ENCODE results near the gene ITPKB.
"Not testable (repeated sequence)": the region's sequence is repeated elsewhere in the genome, so short reads cannot be mapped to it uniquely, and the experiment has no call there.

ITPKB gene

DNA sequence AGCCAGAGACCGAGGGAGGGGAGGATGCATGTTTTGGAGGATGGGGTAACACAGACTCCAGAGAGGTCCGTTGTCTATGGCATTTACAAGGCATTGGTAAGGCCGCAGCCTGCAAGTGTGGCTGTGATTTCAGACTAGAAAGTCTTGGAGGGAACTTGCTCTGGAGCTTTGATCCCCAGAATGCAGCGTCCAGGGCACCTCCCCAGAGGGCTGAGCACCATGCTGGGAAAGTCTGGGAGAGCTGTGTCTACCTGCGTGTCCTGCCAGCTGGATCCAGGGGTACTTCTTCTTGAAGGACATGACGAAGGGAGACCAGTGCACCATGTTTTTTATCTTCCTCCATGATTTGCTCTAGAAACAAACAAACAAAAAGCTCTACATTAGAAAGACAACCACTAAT, 90.7 kb downstream of the ITPKB start:
- DNase-seq, result no peak

DNA sequence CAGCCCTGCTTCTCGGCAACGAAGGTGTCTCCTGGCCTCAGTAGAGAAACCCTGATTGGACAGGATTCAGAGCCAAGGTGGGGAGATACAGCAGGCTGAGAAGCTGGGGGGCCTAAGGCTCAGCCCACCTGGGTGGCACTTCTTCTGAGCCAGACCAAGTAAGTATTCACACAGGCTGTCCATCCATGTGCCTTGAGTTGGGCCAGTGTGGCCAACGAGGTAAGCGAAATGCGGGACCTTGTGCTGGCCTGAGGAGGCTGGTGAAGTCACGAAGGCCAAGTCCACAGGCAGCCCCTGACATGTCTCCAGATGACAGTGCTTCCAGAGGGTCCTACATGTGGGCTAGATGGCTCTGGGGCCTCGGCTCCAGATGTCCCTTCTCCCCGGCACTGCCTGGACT, 91.4 kb downstream of the ITPKB start:
- DNase-seq, result no peak

DNA sequence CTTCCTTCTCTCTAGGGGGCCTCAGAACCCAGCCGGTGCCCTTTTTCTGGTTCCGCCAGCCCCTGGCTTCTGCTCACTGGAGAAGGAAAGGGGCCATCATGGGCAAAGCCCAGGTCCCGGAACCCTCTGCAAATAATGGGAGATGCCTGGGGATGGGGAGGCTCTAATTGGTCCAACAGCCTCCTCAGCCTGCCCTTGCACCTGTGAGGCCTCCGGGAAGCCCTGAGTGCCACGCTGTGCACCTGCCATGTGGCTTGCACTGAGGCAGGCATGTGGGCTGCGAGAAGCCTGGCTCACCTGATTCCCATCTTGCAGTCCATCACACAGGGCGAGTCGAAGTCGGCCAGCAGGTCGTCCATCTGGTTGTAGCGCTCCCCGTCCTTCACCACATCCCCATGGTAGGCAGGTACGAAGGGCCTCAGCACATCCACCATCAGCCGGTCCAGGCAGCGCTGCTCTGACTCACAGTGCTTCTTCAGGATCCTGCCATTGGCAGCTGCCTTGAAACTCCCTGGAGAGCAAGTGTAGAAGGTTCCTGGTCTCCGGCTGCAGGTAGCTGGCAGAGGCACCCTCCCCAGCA, 92.1 kb downstream of the ITPKB start:
- DNase-seq, result no peak

DNA sequence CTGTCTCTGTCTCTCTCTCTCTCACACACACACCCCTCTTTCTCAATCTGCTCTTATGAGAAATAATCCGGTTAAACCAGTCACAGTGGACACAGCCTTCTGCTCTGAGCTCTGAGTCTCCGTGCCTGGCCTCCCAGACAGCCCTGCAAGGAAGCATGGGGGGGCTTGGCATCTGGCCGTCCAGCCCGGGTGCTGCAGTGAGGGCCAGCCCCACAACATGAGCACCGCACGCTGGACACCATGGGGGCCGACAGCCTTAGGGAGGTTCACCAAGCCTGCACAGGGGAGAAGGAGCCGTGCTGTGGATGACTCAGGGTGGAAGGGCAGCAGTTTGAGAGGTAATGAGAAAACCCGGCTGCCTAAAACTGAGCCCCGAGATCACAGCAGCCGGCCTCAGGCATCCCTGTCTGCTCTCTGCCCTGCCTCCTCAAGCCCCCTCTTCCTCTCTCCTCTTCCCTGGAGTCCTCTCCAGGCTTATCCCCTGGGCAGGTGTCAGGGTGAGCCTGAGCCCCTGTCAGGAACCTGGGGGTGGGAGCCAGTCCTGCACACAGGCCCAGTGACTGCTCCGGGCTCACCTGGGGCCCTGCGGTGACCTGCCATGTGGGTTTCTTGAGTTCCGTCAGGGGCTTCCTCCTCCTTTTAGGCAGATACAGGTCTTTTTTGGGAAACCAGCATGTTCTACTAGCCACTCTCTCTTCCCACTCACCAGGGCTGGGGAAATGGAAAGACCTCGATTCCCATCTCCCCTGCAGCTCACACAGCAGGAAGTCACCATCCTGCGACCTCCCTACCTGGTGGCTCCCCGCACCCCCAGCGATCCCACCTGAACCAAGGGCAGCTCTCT, 92.8 kb downstream of the ITPKB start:
- DNase-seq, result no peak

DNA sequence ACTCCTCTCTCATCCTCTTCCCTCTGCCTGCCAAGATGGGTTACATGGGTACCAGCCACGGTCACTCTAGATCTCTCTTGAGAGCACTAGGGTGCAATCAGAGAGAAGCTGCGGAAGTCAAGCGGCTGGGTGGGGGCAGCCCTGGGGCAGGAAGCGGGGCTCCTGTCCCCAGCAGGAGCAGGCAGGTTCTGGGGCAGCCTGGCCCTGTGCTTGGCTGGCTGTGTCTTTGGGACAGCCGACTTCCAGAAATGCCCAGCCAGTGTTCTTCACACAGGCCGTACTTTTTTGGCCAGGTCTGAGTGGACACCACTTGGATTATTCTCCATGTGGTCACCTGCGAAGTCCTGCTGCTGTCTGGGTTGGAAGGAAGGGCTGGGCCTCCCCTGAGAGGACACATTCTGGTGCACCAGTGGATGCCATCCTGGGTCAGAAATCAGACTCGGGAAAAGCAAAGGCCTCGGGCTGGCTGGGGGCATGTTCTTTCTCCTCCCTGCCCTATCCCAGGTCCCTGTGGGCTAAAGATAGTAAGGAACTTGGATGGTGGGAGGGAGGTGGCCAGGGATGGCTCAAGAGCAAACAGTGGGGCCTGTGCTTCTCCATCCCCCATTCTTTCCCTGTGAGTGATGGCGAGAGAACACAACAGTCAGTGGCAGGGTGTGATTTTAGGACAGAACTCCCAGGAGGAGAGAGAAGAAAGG, 93.7 kb downstream of the ITPKB start:
- no peak for DNase-seq

DNA sequence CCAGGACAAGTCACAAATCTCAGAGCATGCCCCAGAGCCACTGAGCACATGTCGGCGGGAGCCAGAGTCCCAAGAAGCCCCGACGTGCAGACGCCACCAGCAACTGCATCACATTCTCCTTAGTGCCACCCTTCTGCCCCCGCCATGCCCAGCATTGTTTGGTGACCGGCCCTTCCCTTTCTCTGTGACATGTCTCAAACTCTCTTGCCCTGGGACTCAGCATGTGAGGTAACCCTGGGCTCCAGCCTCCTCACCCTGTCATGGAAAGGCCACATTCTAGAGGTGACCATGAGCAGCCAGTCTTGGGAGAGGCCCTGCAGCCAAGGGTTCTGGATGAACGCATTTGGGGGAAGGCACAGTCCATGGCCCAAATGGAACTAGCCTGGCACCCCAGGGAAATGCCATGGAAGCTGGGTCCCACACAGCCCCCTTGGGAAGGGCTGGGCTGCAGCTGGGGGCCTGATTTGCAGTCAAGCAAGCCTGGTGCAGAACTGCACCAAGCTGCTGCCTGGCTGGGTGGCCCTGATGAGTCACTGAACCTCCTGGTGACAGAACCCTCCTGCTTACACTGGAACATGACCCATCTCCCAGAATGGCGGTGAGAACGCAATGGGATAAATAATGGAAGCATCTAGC, 94.4 kb downstream of the ITPKB start:
- no peak for DNase-seq

DNA sequence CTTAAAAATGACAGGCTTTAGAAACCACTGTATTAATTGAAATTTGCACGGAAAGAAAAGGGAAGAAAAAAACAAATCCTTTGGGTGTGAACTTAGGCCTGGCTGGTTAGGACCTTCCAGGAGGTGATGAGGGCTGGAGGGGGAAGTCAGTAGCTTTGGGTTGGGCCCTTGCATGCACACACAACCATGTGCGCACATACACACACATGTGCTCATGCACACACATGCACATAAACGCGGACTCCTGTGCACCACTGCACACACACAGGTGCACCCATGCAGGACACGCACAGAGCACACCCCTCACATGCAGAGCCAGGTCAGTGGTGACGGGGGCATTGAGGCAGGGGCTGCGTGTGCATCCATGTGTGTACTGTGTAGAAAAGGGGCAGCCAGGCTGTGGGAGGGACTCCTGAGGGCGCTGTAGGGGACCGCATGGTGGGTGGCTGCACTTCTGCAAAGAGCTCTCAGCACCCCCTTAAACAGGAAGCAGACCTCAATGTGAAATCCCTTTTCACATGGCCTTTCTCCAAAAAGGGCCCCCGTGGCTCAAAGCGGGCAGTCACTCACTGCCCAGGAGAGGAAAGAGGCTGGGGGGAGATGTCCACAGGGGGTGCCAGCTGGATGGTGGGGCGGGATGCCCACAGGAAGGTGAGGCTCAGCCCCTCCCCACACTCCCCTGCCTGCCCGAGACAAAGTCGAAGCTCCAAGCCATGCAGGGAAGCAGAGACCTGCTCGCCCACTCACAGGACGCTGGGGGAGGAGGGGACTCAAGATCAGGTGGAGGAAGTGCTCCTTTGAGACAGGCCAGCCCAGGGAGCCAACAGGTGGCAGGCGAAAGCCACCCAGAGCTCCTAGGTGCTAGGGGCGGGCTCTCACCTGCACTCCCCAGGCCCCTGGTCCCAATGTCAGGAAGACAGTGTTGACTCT, 95.2 kb downstream of the ITPKB start:
- DNase-seq, result no peak

DNA sequence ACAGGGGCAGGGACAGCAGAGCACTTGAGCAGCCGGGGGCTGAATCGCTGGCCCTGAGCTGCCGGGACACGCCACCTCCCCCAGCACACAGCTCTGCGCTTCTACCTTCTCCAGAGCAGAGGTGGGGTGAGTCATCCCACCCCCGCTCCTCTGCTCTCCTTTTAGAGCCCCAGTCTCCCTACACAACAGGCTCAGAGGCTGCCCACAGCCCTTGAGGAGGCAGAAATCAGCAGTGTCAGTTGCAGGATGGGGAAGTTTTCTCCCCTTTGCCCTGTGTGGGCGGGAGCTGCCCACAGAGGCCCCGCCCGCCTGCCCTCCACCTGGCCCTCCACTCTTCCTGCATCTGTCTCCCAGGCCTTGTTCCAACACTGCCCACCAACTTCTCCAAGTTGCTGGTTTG, 95.9 kb downstream of the ITPKB start:
- DNase-seq, result no peak

DNA sequence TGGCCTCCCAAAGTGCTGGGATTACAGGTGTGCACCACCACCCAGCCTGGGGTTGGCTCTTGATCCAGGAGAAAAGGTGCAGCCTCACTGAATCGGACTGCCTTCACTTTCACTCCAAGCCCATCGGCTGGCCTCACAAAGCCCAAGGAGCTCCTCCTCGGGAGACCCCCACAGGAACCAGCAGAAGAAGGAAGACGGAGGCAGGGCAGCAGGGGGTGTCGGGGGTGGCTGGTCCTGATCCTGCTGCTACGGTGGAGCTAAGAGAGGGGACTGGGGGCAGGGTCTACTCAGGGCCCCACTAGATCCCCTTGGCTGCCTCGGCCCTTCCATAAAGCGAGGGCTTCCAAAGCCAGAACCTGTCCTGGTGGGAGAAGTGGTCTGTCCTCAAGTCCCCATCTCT, 96.7 kb downstream of the ITPKB start:
- no peak for DNase-seq

DNA sequence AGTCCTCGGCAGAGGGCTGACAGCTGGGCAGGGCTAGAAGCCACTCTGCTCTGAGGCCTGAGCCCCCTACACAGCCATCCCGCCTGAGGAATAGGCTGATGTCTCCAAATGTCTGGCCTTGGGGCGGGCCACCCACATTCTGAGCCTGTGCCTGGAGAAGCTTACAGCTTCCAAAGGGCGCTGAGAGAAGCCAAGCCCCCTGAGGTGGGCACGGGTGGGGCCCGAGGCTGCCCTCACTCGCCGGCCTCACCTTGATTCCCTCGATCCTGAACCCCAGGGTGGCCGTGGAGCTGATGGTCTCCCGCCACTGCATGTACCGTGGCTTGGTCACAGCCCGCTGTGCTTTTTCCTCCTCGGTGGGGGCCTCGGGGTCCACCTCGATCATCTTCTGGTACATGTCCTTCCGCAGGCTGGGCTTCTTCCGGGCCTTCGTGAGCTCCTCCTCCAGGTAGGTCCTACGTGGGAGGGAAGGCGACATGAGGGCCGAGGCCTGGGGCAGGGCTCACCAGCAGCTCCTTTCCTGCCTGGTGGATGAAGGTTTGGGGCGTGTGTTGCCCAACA, 97.3 kb downstream of the ITPKB start:
- no peak for DNase-seq

DNA sequence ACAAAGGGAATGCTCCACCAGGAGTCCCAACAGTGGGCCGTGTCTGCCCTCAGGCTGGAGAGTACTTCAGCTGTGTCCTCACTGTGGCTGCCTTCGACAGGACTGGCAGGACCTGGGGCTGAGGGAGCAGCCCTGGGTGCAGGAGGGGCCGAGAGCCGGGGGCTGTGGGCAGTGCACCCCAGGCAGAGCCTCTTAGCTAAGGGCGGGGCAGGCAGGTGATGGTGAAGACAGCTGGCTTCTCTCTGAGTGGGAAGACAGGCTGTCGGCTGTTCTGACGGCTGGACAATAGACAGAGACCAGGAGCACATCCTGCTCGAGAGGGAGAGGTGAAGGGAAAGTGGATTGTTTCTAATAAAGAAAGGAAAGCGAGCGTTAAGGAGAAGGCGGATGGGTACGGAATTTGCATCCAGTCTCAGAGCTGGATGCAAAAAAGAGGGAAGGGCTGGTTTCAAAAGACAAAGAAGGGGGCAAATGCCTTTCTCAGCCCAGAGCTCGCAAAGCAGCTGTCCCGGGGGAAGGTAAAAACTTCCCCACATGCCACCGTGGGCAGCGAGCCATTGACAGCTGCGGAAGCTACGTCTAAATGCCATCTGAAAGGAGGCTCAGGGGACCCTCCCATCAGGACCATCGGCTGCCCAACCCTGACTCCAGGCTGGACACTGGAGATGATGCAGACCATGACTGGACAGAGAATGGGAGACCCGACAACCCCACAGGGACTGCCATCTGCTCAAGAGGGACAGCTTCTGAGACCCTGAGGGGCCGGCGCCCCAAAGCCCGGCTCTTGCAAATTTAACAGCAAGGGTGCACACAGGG, 98.6 kb downstream of the ITPKB start:
- DNase-seq, result peak; percentile 64

DNA sequence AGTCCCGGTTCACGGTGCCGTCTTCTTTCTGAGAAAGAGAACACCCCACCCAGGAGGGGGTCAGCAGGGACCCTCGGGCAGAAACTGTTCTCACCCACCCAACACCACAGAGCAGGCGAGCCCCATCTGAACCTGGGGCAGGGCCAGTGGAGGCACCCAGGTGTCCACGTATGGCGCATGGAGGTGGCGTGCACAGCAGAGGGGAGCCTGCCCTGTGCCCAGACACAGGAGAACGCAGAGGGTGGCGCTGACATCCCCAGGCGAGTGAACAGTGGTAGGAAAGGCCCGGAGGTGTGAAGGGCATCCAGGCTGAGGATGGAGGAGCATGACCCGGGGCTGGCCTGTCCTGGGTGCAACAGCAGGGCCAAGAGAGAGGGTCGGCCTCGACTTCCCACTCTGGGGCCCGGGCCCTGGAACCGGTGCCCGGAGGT, 99.4 kb downstream of the ITPKB start:
- DNase-seq, result no peak

DNA sequence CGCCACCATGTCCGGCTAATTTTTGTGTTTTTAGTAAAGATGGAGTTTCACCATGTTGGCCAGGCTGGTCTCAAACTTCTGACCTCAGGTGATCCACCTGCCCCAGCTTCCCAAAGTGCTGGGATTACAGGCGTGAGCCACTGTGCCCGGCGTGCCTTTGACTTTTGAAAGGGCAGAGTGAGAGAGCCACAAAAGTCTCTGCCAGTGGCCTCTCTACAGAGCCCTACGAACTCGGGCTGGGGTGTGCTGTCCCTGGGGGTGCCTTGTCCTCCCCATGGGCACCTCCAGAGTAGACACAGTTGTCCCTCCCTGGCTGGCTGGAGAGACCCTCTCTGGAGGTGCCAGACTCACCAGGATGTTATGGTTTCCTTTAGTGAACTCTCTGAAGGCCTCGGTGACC, 99.9 kb downstream of the ITPKB start:
- DNase-seq, result not testable (repeated sequence)

DNA sequence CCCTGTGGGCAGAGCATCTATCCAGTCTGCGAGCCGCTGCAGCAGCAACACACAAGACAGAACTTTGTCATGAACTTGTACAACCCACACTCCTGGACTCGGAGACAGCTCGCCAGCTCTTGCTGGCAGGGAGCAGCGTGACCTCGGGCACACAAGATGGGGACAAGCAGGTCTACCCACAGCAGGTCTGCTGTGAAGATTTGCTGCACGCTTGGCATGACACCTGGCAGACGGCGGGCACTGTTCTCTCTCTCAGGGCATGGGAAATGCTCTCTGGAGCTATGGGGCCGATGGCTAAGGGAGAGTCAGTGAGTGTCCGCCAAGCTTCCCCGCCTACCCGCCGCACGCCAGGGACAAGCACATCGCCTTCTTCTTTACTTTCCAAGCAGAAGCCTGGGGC, 100.5 kb downstream of the ITPKB start:
- DNase-seq, result no peak

DNA sequence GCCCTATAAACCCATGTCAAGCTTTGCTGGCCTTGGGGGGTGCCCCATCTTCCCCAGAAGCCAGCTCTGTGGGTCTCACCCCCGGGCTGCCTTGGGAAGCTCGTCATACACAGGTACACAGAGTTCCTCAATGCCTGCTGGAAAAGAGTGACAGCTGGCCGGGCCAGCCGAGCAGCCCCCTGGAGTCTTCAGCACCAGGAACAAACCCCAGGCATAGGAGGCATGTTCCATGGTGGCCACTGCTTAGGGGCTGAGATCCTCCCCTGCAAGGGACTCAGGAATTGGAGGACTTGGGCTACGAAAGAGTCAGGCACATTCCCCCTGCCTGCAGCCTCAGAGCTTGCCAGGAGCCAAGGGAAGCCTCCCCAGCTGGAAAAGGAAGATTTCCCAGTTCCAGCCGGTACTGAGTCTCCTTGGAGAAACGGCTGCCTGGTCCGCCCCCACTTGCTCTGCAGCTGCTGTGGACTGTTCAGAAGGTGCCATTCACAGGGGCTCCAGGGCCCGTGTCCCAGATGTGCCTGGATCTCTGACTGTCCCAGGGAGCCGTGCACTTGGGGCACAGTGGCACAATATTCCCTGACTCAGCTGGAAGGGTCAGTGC, 101.0 kb downstream of the ITPKB start:
- DNase-seq, result no peak

DNA sequence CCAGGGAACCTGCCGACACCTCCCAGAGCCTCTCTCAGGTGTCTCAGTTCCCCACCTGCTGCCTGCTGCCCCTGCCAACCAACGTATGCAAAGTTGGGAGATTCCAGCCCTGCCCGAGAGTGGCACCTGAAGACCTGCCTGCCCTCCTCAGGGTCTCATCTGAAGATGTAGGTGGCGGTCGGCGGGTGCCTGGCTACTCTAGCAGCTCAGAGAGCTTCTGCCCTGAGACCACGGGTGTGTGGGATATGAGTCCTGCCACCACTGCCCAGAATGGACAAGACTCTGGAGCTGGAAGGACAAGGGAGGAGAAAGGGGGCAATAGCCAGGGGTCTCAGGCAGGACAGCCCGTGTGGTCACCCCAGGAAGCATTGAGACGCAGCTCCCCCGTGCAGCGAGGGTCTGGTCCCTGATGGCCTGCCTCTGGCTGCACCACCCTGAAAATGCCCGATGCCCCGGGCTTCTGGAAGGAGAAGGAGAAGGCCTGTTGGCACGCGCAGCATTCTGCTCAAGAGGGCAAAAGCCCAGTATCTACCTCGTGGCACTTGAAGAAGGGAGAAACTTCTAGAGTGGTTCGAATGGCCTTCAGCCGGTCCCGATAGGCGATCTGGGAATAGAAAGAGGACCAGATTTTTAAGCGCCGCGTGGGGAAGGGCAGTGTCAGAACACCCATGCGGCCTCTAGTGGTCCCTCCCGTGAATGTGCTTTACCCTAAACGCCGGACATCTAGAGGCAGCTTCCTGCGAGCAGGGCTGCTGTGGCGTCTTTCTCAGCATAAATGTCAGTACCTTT, 101.7 kb downstream of the ITPKB start:
- no peak for DNase-seq

DNA sequence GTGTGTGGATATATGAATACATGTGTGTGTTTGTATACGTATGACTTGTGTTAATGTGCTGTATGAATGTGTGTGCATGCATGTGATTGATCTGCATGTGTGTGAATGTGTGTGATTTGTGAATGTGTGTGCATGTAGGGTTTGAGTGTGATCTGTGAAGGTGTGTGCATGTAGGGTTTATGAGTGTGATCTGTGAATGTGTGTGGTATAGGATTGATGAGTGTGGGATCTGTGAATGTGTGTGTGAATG, 102.3 kb downstream of the ITPKB start:
- DNase-seq, result no peak

DNA sequence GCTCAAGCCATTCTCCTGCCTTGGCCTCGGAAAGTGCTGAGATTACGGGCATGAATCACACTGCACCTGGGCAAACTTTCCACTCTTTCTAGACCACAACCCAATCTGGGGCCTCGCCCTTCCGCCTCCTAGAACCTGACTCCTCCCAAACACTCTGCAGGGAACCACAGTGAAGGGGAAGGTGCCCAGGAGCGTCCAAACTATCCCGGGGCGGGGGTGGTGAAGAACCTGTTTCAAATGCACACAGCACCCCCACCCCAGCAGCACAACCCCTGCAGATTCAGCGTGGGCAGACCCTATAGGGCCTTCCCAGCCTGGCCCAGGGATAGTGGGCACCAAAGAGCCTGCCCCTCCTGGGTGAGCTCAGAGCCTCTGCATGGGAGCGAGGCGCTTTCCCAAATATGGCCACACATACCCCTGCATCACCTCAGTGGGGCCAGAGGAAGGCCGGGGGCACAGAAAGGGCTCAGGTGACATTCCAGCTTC, 103.6 kb downstream of the ITPKB start:
- DNase-seq, result no peak

DNA sequence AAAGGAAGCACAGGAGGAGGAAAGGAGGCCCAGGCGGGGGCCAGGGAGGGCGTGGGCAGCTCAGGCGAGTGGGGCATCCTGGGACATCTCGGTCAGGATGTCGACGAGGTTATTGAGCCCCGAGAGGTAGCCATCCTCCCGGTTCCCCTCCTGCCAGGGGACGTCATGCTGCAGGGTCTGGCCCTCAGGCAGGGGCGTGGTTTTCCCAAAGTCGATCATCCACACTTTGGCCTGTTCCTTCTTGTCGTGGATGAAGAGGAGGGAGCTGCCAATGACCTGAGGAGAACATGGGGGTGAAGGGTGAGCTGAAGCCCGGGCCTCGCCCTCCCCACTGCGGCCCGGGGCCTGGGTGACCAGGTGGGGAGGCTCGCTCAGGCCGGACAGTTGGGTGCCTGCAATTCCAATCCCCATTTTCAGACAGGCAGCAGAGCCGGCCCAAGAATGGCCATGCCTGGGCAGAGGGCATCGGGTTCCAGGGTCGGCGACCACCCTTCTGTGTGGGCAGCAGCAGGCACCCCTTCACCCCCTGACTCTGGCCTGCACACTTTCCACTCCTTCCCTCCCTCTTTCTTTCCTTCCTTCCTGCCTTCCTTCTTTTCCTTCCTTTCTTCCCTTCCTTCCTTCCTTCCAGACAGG, 104.4 kb downstream of the ITPKB start:
- no peak for DNase-seq

DNA sequence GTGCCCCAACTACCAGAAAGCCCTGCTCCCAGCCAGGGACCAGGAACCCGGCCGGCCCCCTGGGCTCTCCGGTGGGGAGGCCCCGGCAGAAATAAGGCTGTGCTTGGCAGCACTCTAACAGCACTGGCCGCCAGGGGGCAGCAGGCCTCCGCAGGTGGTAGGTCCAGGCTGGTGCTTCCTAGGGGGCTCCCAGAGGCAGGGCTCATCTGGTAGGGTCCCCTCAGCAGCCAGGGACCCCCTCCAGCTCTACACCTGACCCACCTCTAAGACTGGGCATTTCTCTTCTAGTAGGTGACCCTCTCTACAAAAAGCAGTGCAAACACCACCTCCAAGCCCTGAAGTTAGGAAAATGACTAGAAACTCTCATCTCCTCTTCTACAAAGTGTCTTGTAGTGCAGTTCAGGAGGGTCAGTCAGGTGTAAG, 104.9 kb downstream of the ITPKB start:
- DNase-seq, result no peak
